ENCODE data around the gene DMRTB1.

The DMRTB1 gene

DNA sequence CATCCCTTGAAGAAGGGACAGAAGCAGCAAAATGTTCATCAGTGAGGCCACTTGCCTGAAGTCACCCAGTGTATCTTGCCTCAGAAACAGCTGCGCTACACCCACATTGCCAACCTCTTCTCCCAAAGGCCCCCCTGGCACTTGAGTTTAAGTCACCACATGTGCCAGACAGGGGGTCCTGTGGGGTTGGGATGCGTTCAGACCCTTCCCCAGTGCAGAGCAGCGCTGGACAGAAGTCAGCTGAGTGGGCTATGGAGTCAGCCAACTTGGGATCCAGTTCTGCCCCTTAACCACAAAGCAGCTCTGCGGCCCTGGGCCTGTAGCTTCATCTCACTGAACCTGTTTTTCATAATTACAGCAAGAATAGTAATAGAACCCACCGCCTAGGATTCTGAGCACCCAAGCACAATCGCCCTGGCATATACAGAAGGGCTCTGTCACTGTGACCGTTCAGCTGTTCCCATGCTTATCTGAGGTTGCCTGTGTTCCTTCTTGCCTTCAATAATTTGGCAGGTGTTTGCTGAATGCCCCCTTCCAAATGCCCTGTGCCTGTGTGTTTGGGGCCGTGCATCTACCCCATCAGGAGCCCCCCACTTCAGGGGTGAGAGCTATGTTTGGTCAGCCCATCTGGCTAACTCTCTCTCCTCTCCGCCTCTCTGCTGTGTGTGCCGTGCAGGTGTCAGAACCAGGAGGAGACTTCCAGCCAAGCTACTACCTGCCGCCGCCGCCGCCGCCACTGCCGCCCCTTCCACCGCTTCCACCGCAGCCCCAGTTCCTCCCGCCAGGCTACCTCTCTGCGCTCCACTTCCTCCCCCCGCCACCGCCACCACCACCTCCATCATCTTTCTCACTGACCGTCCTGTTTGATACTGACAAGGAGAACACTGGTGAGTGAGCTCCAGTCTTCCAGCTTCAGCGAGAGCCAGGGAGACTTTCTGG lies 5.0 kb downstream of the DMRTB1 start:
- DNase-seq (ENCODE audit: low read depth) = no peak

DNA sequence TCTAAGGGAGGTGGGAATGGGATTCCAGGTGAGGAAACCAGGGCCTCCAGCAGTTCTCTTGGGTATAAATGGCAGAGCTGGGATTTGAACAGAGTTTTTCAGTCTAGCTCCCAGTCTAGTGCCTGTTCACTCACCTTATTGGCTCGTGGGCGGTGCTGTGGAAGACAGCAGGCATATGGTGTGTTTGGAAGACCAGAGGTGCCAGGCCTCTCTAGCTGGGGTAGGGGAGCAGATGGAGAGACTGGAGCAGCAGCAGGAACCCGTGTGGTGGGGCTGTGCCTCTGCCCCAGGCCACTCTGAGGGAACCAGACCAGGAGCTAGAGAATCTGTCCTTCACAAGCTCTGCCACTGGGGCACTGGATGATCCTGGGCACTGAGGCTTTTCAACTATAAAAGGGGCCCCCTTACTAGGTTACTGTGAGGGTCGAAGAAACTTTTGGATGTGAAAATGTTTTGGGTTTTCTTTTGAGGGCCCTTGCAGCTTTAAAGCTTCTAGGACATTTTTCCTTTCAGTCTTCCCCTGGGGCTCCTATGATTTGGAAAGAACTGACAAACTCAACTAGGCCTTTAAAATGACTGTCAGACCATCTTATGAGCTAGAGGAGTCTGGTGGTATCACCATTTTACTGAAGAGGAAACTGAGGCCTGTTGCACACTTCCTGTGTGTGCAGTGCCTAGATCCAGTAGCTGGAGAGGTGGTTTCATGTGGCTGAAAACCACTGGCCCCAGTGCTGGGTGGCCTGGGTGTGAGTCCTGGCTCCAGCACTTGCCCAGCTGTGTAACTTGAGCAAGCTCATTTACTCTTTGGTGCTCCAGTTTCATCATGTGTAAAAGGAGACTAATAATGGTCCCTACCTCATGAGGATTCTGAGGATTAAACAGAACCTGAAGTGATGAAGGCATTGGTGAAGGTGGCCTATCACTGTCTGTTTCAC lies 6.1 kb downstream of the DMRTB1 start:
- DNase-seq (ENCODE audit: low read depth) = no peak

DNA sequence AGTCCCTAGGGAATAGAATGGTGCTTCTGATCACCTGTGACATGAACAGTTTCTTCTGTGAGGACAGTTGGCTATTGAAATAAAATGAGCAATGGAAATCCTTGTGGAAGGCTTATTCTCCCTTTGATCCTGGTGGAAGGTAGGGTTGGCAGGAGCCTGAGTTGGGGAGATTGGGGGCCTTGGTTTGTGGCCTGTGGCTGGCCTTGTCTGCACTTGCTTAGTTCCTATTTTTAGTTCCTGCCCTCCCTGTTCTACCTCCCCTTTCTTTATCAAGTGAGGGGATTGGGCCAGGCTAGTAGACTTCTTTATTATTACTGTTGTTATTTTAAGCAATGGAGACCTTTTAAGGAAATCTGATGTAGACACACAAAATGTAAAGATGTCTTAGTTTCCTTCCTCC lies 8.2 kb downstream of the DMRTB1 start:
- no peak for DNase-seq (ENCODE audit: low read depth)

DNA sequence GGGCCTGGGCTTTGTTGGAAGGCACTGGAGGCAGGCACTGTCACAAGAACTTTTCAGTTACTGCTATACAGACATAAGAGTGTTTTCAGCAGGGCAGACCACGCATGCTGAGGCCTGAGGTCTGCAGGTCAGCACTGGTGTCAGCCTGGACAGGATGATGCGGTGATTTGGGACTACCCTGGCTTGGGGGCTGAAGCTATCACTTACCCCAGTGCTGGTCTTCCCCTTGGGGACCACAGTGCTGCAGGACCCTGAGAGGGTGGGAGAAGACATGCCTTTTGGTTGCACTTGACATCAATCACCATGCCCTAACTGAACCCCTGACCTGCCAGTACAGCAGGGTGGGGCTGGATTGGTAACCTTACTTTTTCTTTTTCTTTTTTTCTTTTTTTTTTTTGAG lies 9.2 kb downstream of the DMRTB1 start:
- no peak for DNase-seq (ENCODE audit: low read depth)

DNA sequence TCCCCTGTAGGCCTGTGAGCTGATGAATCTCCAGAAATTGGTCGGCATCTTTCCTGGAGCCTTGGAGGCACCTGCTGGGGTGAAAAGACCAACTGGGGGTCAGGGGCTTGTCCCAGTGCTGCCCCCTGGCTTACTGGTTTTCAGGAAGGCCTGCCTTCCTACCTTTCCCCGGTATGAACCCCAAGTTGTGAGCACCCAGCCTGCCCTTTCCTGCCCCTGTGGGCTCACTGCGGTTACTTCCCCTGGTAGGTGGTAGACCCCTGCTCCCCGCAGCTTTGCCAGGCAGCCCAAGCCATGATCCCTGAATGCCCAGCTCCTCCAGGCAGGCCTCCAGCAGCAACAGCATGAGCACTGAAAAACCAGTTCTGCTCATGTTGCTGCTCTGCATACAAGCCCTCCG lies 10.2 kb downstream of the DMRTB1 start:
- no peak for DNase-seq (ENCODE audit: low read depth)

GRCh38 chr1:53470155-53470554 lies 11.0 kb downstream of the DMRTB1 start:
- DNase-seq (ENCODE audit: low read depth) = no peak

DNA sequence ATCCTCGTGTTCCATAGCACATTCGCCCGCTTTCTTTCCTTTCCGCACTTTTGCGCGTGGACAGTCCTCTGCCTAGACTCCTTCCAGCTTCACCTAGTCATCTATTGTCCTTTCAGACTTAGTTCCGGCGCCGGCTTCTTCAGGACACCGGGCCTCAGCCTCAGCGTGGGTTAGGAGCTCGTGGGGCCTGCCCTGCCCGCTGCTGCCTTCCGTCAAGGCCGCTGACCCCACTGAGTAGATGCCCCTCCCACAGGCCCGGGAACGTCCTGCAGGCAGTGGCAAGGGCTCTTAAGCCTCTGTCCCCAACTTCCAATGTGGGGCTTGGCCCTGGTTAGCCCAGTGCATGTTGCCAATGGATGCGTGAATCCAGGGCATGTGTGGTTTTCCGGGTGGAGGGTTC lies 11.4 kb downstream of the DMRTB1 start:
- no peak for DNase-seq (ENCODE audit: low read depth)

DNA sequence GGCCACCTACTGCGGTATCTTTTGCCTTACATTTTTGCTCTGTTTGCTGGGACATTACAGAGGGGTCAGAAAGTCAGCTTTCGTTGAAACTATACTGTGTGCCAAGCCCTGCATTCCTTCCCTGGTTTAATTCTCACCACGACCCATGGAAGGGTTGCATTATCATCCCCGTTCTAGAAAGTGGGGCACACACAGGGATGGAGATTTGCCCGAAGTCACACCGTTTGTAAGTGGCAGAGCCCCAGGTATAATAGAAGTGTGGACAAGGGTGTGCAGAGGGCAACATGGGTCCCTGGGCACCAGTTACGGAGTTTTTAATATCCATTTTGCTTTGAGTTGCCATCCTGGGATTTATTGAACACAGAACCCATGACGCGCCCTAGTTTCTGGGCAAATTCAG lies 11.8 kb downstream of the DMRTB1 start:
- DNase-seq (ENCODE audit: low read depth) = no peak

GRCh38 chr1:53473463-53473862 lies 14.3 kb downstream of the DMRTB1 start:
- no peak for DNase-seq (ENCODE audit: low read depth)

- no peak for DNase-seq (ENCODE audit: low read depth)
Measured at GRCh38 chr1:53475664-53476063, 16.5 kb downstream of the DMRTB1 start.

DNA sequence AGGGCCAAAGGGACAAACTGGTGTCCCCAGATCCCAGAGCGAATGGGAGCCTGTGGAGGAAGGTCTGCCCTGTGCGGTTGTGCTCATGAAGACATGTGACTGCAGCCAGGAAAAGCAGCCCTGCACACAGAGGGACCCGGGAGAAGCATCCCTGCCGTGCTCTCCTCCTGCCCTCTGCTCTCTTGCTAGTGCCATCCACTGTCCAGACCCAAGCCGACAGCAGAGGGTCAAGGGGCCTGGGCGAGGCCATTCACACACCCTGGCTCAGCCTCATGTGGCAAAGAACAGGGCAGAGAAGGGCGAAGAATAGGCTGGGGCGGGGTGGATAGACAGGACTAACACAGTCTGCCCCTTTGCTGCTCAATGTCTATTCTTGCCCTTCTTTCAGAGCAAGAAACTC lies 17.4 kb downstream of the DMRTB1 start:
- no peak for DNase-seq (ENCODE audit: low read depth)

DNA sequence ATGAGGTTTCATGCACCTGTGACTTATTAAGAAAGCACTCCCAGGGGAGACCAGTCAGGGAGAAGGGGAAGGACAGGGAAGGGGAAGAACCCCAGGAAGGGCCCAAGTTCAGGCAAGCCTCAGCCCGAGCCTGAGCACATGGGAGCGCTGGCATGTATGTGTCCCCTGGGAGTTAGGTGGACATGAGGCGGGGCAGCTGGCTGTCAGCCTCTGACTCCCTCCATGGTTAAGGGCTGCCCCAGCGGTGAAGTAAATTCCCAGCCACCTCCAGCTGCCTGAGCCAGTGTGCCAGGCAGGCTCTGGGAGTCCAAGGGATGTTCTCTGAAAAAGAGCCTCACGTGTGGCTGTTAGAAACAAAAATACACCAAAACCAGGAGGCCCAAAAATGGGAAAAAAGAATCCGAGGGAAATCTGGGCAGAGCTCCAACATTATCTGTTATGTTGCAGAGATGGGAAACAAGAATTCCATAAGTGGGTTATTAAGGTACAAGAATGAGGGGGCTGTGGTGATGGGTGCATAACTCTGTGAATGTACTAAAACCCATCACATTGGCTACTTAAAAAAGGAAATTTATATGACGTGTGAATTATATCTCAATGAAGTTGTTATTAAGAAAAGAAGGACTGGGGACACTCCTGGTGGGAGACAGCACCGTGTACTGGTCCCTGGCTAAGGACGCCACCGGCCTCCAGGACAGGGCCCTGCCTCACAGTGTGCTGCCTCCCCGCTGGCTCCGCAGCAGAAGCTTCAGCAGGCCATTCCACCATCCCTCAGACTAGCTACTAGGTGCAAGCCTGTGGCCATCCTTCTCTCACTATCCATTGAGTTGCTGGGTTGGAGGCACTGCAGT lies 18.7 kb downstream of the DMRTB1 start:
- DNase-seq (ENCODE audit: low read depth) = no peak

- no peak for DNase-seq (ENCODE audit: low read depth)
Measured at GRCh38 chr1:53478502-53478818, 19.3 kb downstream of the DMRTB1 start.

DNA sequence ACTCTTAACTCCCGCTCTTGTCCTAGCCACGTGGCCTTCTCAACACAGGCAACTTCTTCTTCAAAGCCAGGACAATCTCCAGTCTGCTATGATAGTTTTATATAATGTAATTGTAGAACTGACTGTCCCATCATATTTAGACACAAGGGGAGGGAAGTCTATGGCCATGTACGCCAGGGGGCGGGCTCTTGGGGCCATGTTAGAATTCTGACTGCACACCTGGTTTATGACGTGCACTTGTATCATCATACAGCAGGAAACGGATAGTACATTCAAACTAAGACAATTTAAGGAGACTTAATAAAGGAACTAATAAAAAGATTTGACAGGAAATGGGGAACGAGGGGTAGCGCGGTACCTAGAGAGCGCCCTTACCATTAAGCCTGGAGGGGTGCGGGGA lies 21.5 kb downstream of the DMRTB1 start:
- no peak for DNase-seq (ENCODE audit: low read depth)

- DNase-seq (ENCODE audit: low read depth) = no peak
Measured at GRCh38 chr1:53481456-53481855, 22.3 kb downstream of the DMRTB1 start.

- no peak for DNase-seq (ENCODE audit: low read depth)
Measured at GRCh38 chr1:53482441-53483153, 23.4 kb downstream of the DMRTB1 start.

DNA sequence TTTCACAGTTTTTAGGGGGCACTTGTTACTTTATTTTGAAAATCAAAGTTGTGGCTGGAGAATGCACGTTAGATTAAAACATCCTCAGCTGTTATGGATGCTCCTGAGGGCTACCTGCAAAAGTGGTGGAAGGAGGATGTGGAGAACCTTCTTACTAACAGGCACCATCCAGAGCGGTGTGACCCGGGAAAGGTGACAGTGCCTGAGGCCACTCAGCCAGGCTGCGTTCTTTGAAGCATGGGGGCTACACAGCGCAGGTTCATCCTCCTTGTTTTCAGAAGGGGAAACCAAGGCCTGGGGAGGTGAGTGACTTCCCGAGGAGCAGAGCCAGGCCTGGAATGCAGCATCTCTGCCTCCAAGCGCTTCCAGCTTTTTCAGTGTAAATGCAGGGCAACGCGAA lies 24.0 kb downstream of the DMRTB1 start:
- DNase-seq (ENCODE audit: low read depth) = no peak

DNA sequence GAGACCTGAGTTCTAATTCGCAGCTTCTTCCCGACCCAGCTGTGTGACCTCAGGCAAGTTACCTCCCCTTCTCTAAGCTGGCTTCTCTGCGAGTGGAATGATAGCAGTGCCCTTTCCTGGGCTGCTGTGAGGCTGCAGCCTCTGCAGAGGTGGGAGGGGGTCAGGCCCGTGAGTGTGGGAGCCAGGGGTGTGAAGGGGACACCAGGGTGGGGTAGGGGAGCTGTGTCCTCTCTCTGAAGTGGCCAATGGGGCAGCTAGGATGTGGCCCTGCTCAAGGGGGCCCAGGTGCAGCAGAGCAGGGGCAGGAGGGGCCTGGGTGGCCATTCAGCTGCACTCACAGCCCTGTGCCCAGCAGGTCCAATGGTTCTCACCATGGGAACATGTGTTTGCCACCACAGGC lies 24.5 kb downstream of the DMRTB1 start:
- no peak for DNase-seq (ENCODE audit: low read depth)

GRCh38 chr1:53484705-53485477 lies 25.7 kb downstream of the DMRTB1 start:
- no peak for DNase-seq (ENCODE audit: low read depth)

- DNase-seq (ENCODE audit: low read depth) = peak; percentile 31
Measured at GRCh38 chr1:53485478-53486394, 26.5 kb downstream of the DMRTB1 start.
